ENCODE data around the gene DEFB125. TPM values are rescaled to one million over a fixed set of nuclear protein-coding genes. Genes with fewer than 3 reads are reported as not detected.

The DEFB125 gene, protein sequence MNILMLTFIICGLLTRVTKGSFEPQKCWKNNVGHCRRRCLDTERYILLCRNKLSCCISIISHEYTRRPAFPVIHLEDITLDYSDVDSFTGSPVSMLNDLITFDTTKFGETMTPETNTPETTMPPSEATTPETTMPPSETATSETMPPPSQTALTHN
- not detected in 2 replicates for polyA plus RNA-seq (2011; rRNA removed)
- not detected in 2 replicates for polyA minus RNA-seq (2011; rRNA and poly(A)+ RNA removed)

DNA sequence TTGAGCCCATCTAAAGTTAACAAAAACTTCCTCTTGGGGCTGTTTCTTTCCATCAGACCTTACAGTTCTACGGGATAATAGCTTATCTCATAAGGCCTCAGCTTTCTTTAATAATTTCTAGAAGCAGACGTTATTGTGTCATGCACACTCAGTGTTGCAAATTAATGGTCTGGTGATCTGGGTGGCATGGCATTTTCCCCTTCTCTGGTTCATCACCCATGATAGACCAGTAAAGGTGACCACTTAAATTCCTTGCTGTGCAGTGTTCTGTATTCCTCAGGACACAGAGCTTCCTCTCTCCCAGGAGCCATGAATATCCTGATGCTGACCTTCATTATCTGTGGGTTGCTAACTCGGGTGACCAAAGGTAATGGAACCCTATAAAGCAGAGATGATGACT, at the start of gene DEFB125:
TSS of gene DEFB125 (plus strand) at position 272 of the 400 bp plus-strand sequence. CDS start at position 310, 38 bp downstream.
- TF ChIP-seq, protein P1, sequence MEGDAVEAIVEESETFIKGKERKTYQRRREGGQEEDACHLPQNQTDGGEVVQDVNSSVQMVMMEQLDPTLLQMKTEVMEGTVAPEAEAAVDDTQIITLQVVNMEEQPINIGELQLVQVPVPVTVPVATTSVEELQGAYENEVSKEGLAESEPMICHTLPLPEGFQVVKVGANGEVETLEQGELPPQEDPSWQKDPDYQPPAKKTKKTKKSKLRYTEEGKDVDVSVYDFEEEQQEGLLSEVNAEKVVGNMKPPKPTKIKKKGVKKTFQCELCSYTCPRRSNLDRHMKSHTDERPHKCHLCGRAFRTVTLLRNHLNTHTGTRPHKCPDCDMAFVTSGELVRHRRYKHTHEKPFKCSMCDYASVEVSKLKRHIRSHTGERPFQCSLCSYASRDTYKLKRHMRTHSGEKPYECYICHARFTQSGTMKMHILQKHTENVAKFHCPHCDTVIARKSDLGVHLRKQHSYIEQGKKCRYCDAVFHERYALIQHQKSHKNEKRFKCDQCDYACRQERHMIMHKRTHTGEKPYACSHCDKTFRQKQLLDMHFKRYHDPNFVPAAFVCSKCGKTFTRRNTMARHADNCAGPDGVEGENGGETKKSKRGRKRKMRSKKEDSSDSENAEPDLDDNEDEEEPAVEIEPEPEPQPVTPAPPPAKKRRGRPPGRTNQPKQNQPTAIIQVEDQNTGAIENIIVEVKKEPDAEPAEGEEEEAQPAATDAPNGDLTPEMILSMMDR (IDR thresholded peaks at IDR 0.05; ENCODE audit: insufficient read depth, low read depth, low read length): no peak
- no peak for DNase-seq (ENCODE audit: low read depth)
- Histone ChIP-seq H3K4me3 (ENCODE audit: low read depth, low read length) (no peak within 1 kb of the TSS), H3K27me3 (ENCODE audit: control insufficient read depth, insufficient read depth, low read length) (no peaks in the 10 kb centered on the region), H3K36me3 (ENCODE audit: control insufficient read depth, insufficient read depth, low read length) (no peaks in the 10 kb centered on the region)
- ChIA-PET POLR2A (no interaction called here), CTCF (interaction anchor here (1.2 kb wide), 1 partner anchor 12 kb away, joined by 3 read pairs; no protein-coding TSS in a partner anchor)

DNA sequence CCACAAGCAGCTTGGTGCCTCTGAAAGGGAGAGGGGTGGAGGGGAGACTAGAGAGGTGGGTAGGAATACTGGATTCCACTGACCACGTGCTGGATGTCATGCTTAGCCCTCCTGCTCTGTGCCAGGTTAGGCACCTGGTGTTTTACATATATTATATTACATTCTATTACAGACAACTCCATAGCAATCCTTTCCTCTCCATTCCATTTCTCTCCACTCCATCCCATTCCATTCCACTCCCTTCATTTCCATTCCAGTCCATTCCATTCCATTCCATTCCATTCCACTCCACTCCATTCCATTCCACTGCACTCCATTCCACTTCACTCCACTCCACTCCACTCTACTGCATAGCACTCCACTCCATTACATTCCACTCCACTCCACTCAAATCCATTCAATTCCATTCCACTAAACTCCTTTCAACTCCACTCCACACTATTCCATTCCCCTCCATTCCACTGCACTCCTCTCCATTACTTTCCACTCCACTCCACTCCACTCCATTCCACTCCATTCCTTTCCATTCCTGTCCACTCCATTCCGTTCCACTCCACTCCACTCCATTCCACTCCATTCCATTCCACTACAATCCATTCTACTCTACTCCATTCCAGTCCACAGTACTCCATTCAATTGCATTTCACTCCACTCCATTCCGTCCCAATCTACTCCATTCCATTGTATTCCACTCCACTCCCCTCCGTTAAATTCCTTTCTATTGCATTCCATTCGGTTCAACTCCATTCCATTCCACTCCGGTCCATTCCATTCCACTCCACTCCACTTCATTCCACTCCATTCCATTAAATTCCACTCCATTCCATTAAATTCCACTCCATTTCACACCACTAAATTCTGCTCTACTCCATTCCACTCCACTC, 27.2 kb upstream of the DEFB125 start:
- Histone ChIP-seq H3K36me3 (ENCODE audit: control insufficient read depth, insufficient read depth, low read length) (no peaks in the 10 kb centered on the region), H3K27me3 (ENCODE audit: control insufficient read depth, insufficient read depth, low read length) (no peaks in the 10 kb centered on the region), H3K4me3 (ENCODE audit: low read depth, low read length) (no peak overlapping the region)
- POLR2A ChIA-PET: no interaction called here
- CTCF ChIA-PET: no interaction called here
- TF ChIP-seq, protein P1 (IDR thresholded peaks at IDR 0.05; ENCODE audit: insufficient read depth, low read depth, low read length): no peak
- no peak for DNase-seq (ENCODE audit: low read depth)

GRCh38 chr20:61230-61629, 26.2 kb upstream of the DEFB125 start:
- H3K27me3 ChIP-seq (ENCODE audit: control insufficient read depth, insufficient read depth, low read length): no peaks in the 10 kb centered on the region
- H3K4me3 ChIP-seq (ENCODE audit: low read depth, low read length): no peak overlapping the region
- CTCF ChIA-PET: no interaction called here
- POLR2A ChIA-PET: no interaction called here
- TF ChIP-seq, protein P1 (IDR thresholded peaks at IDR 0.05; ENCODE audit: insufficient read depth, low read depth, low read length): no peak
- H3K36me3 ChIP-seq (ENCODE audit: control insufficient read depth, insufficient read depth, low read length): no peaks in the 10 kb centered on the region
- no peak for DNase-seq (ENCODE audit: low read depth)

GRCh38 chr20:61757-62156, 25.7 kb upstream of the DEFB125 start:
- DNase-seq (ENCODE audit: low read depth): no peak
- TF ChIP-seq, protein P1 (IDR thresholded peaks at IDR 0.05; ENCODE audit: insufficient read depth, low read depth, low read length): no peak
- no peaks in the 10 kb centered on the region for H3K36me3 ChIP-seq (ENCODE audit: control insufficient read depth, insufficient read depth, low read length)
- no peak overlapping the region for H3K4me3 ChIP-seq (ENCODE audit: low read depth, low read length)
- POLR2A ChIA-PET: no interaction called here
- CTCF ChIA-PET: no interaction called here
- no peaks in the 10 kb centered on the region for H3K27me3 ChIP-seq (ENCODE audit: control insufficient read depth, insufficient read depth, low read length)

DNA sequence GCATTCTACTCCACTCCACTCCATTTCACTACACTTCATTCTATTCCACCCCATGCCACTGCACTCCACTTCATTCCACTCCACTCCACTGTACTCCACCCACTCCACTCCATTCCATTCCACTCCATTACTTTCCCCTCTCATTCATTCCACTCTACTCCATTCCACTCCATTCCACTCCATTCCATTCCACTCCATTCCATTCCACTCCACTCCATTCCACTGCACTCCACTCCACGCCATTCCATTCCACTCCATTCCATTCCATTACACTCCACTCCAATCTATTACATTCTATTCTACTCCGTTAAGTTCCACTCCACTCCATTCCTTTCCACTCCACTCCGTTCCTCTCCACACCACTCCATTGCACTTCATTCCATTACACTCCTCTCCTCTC, 25.0 kb upstream of the DEFB125 start:
- ChIA-PET CTCF (no interaction called here), POLR2A (no interaction called here)
- no peak for DNase-seq (ENCODE audit: low read depth)
- TF ChIP-seq, protein P1 (IDR thresholded peaks at IDR 0.05; ENCODE audit: insufficient read depth, low read depth, low read length): no peak
- Histone ChIP-seq H3K4me3 (ENCODE audit: low read depth, low read length) (no peak overlapping the region), H3K36me3 (ENCODE audit: control insufficient read depth, insufficient read depth, low read length) (no peaks in the 10 kb centered on the region), H3K27me3 (ENCODE audit: control insufficient read depth, insufficient read depth, low read length) (no peaks in the 10 kb centered on the region)

Measured in BJ (cell line).